ENCODE results near the gene ZNF483. TPM values are rescaled to one million over a fixed set of nuclear protein-coding genes. Genes with fewer than 3 reads are reported as not detected.

ZNF483 gene
- total and polyA plus RNA-seq, 9 of the 15 experiments (the other 6 are each of a cell fraction or from before 2014, with no cell fraction given): 0.04 to 1.0 (median 0.38) TPM

DNA sequence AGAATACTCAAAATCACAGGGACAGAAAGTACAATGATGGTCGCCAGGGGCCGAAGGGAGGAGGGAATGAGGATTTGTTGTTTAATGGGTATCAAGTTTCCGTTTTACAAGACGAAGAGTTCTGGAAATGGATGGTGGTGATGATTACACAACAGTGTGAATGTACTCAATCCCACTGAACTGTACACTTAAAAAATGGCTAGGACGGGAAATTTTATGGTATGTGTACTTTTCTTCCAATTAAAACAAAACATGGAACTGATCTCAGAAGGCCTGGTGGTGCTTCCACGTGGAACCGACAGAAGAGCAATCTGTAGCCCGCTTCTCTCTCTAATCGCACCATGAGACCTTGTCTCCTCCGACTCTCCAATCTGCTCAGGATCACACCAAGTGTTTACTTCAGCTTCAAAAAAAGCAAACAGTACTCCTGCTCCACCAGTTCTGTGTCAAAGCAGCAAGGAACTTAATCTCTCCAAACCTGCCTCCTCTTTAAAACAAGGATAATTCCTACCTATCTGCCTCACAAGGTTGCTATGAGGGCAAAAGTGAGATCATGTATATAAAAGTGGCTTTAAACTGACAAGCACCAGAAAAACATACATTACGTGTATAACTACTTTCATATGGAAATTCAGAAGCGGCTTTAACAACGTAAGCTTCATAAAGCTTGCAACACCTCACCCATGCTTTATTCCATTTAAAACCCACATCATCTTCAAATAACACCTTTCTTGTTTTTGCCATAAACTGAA lies 42.9 kb upstream of the ZNF483 start (continued):
- no peak for TF ChIP-seq FOXM1 (IDR thresholded peaks at IDR 0.05; ENCODE audit: low read depth)
- no peak for TF ChIP-seq FOXM1 (CRISPR knock-in tag; IDR thresholded peaks at IDR 0.05; ENCODE audit: low read depth)
- TF ChIP-seq, protein P1, sequence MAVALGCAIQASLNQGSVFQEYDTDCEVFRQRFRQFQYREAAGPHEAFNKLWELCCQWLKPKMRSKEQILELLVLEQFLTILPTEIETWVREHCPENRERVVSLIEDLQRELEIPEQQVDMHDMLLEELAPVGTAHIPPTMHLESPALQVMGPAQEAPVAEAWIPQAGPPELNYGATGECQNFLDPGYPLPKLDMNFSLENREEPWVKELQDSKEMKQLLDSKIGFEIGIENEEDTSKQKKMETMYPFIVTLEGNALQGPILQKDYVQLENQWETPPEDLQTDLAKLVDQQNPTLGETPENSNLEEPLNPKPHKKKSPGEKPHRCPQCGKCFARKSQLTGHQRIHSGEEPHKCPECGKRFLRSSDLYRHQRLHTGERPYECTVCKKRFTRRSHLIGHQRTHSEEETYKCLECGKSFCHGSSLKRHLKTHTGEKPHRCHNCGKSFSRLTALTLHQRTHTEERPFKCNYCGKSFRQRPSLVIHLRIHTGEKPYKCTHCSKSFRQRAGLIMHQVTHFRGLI (CRISPR knock-in tag; IDR thresholded peaks at IDR 0.05): no peak
- no peak for TF ChIP-seq CBFB (CRISPR knock-in tag; IDR thresholded peaks at IDR 0.05)
- no peak for TF ChIP-seq GTF2F1 (IDR thresholded peaks at IDR 0.05; ENCODE audit: low read depth, low read length)
- no peak for TF ChIP-seq FIP1L1 (IDR thresholded peaks at IDR 0.05; ENCODE audit: low read depth, low read length, poor library complexity, severe bottlenecking)
- no peak for TF ChIP-seq ZNF57 (CRISPR knock-in tag; IDR thresholded peaks at IDR 0.05)
- 0 out of 4 replicates have a peak, but pooled peaks of 1 of the 2 experiments have one; percentile 14 for TF ChIP-seq KDM1A (IDR thresholded peaks at IDR 0.05)
- no peak for TF ChIP-seq CXXC5 (CRISPR knock-in tag; IDR thresholded peaks at IDR 0.05)
- TF ChIP-seq, protein P2, sequence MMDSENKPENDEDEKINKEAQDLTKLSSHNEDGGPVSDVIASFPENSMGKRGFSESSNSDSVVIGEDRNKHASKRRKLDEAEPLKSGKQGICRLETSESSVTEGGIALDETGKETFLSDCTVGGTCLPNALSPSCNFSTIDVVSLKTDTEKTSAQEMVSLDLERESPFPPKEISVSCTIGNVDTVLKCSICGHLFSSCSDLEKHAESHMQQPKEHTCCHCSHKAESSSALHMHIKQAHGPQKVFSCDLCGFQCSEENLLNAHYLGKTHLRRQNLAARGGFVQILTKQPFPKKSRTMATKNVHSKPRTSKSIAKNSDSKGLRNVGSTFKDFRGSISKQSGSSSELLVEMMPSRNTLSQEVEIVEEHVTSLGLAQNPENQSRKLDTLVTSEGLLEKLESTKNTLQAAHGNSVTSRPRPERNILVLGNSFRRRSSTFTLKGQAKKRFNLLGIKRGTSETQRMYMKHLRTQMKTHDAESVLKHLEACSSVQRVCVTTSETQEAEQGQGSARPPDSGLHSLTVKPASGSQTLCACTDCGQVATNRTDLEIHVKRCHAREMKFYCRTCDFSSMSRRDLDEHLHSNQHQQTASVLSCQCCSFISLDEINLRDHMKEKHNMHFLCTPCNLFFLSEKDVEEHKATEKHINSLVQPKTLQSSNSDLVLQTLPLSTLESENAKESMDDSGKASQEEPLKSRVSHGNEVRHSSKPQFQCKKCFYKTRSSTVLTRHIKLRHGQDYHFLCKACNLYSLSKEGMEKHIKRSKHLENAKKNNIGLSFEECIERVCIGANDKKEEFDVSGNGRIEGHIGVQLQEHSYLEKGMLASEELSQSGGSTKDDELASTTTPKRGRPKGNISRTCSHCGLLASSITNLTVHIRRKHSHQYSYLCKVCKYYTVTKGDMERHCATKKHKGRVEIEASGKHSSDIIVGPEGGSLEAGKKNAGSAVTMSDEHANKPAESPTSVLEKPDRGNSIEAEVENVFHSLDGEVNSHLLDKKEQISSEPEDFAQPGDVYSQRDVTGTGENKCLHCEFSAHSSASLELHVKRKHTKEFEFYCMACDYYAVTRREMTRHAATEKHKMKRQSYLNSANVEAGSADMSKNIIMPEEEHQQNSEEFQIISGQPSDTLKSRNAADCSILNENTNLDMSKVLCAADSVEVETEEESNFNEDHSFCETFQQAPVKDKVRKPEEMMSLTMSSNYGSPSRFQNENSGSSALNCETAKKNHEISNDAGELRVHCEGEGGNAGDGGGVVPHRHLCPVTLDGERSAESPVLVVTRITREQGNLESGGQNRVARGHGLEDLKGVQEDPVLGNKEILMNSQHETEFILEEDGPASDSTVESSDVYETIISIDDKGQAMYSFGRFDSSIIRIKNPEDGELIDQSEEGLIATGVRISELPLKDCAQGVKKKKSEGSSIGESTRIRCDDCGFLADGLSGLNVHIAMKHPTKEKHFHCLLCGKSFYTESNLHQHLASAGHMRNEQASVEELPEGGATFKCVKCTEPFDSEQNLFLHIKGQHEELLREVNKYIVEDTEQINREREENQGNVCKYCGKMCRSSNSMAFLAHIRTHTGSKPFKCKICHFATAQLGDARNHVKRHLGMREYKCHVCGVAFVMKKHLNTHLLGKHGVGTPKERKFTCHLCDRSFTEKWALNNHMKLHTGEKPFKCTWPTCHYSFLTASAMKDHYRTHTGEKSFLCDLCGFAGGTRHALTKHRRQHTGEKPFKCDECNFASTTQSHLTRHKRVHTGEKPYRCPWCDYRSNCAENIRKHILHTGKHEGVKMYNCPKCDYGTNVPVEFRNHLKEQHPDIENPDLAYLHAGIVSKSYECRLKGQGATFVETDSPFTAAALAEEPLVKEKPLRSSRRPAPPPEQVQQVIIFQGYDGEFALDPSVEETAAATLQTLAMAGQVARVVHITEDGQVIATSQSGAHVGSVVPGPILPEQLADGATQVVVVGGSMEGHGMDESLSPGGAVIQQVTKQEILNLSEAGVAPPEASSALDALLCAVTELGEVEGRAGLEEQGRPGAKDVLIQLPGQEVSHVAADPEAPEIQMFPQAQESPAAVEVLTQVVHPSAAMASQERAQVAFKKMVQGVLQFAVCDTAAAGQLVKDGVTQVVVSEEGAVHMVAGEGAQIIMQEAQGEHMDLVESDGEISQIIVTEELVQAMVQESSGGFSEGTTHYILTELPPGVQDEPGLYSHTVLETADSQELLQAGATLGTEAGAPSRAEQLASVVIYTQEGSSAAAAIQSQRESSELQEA (IDR thresholded peaks at IDR 0.05; ENCODE audit: low read depth): no peak
- no peak for TF ChIP-seq PYGO2 (tag; IDR thresholded peaks at IDR 0.05)
- TF ChIP-seq ZNF174 (CRISPR knock-in tag; IDR thresholded peaks at IDR 0.05): no peak
- no peak for TF ChIP-seq BRD9 (IDR thresholded peaks at IDR 0.05; ENCODE audit: low read depth, partially characterized antibody)
- TF ChIP-seq HIVEP1 (CRISPR knock-in tag; IDR thresholded peaks at IDR 0.05): no peak
- TF ChIP-seq, protein P3, sequence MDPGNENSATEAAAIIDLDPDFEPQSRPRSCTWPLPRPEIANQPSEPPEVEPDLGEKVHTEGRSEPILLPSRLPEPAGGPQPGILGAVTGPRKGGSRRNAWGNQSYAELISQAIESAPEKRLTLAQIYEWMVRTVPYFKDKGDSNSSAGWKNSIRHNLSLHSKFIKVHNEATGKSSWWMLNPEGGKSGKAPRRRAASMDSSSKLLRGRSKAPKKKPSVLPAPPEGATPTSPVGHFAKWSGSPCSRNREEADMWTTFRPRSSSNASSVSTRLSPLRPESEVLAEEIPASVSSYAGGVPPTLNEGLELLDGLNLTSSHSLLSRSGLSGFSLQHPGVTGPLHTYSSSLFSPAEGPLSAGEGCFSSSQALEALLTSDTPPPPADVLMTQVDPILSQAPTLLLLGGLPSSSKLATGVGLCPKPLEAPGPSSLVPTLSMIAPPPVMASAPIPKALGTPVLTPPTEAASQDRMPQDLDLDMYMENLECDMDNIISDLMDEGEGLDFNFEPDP (CRISPR knock-in tag; IDR thresholded peaks at IDR 0.05): no peak
- no peak for TF ChIP-seq ZSCAN32 (CRISPR knock-in tag; IDR thresholded peaks at IDR 0.05)
- TF ChIP-seq, protein P4, sequence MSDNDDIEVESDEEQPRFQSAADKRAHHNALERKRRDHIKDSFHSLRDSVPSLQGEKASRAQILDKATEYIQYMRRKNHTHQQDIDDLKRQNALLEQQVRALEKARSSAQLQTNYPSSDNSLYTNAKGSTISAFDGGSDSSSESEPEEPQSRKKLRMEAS (CRISPR knock-in tag; IDR thresholded peaks at IDR 0.05): 0 out of 2 replicates have a peak, but pooled peaks have one; percentile 19

All from K562 (cell line).